NCI-H2227 treated with DMSO at 0.1 percent for 48 hours (cell line): ENCODE results near the gene CARD14.
"Not testable (repeated sequence)": the region's sequence is repeated elsewhere in the genome, so short reads cannot be mapped to it uniquely, and the experiment has no call there.

Experiments used
- DNase-seq: peaks from one replicate; lab custom pipeline; 2025; lab: John Stamatoyannopoulos, UW

The CARD14 gene

GRCh38 chr17:80223838-80224497, 54.1 kb downstream of the CARD14 start:
- no peak for DNase-seq

- DNase-seq, result no peak
These were observed 54.9 kb downstream of the CARD14 start for GRCh38 chr17:80224683-80225082.

- DNase-seq, result no peak
These were observed 55.4 kb downstream of the CARD14 start for GRCh38 chr17:80225230-80225629.

GRCh38 chr17:80227156-80227555, 57.3 kb downstream of the CARD14 start:
- DNase-seq, result no peak

- DNase-seq, result no peak
These were observed 57.8 kb downstream of the CARD14 start for GRCh38 chr17:80227666-80228065.

- DNase-seq, result no peak
These were observed 58.6 kb downstream of the CARD14 start for GRCh38 chr17:80228477-80228876.

- DNase-seq, result no peak
These were observed 59.2 kb downstream of the CARD14 start for GRCh38 chr17:80229011-80229410.

GRCh38 chr17:80232438-80232837, 62.6 kb downstream of the CARD14 start:
- no peak for DNase-seq

- DNase-seq, result no peak
These were observed 63.4 kb downstream of the CARD14 start for GRCh38 chr17:80233202-80233601.

GRCh38 chr17:80236911-80237310, 67.1 kb downstream of the CARD14 start:
- DNase-seq, result no peak

- no peak for DNase-seq
These were observed 67.6 kb downstream of the CARD14 start for GRCh38 chr17:80237386-80237785.

- DNase-seq, result no peak
These were observed 72.7 kb downstream of the CARD14 start for GRCh38 chr17:80242505-80242904.

GRCh38 chr17:80243526-80244433, 74.0 kb downstream of the CARD14 start:
- DNase-seq, result no peak

GRCh38 chr17:80244448-80244847, 74.6 kb downstream of the CARD14 start:
- DNase-seq, result not testable (repeated sequence)

GRCh38 chr17:80244871-80245509, 75.2 kb downstream of the CARD14 start:
- no peak for DNase-seq

GRCh38 chr17:80245566-80246265, 75.9 kb downstream of the CARD14 start:
- no peak for DNase-seq

- no peak for DNase-seq
These were observed 76.4 kb downstream of the CARD14 start for GRCh38 chr17:80246266-80246681.

GRCh38 chr17:80246726-80247125, 76.9 kb downstream of the CARD14 start:
- no peak for DNase-seq

- no peak for DNase-seq
These were observed 77.7 kb downstream of the CARD14 start for GRCh38 chr17:80247561-80247960.

GRCh38 chr17:80248001-80248893, 78.4 kb downstream of the CARD14 start:
- no peak for DNase-seq
